Right lobe of liver (tissue), 4 donors: ENCODE measurements around the gene WRNIP1.

Source experiments
- POLR2A ChIP-seq: fragments of 450-650 bp; IDR thresholded peaks from one replicate; pipeline ENCODE4 v1.6.1; 2017; ENCODE audit warnings: antibody characterized with exemption, mild to moderate bottlenecking
- TF ChIP-seq, protein P1 (sequence below), 4 donors: fragments of 200-600 bp in 3 of 4; fragments of 450-650 bp in 1 of 4; IDR thresholded peaks; one replicate each; pipeline versions ENCODE4 v1.5.1 to v1.8.0; 2016 to 2022; ENCODE audit warnings: antibody characterized with exemption in 4 of 4, mild to moderate bottlenecking in 2 of 4
- donor health status: DM: no; HTN: no; CAD: no.
- donor health status: DM: no; HTN: no; CAD: no.
- donor health status: DM: no; HTN: yes; CAD: no.

DNA sequence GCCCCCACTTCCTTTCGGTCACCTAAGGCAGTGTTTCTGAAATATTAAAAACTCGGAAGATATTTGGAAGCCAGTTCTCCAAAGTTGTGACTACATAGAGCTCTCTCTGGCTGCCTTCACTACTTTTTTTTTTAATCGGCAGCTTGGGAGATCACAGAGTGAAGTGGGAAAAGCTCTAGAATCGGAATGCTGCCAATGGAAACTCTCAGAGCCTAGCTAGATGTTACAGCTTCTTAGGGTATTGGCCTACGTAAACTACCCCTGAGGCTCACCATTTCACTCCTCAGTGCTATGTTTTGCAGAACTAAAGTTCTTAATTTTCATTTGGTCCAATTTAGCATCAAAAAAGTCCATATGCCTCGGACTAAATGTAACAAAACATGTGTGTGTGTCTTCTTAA lies 61.9 kb downstream of the WRNIP1 start:
- TF ChIP-seq, protein P1, sequence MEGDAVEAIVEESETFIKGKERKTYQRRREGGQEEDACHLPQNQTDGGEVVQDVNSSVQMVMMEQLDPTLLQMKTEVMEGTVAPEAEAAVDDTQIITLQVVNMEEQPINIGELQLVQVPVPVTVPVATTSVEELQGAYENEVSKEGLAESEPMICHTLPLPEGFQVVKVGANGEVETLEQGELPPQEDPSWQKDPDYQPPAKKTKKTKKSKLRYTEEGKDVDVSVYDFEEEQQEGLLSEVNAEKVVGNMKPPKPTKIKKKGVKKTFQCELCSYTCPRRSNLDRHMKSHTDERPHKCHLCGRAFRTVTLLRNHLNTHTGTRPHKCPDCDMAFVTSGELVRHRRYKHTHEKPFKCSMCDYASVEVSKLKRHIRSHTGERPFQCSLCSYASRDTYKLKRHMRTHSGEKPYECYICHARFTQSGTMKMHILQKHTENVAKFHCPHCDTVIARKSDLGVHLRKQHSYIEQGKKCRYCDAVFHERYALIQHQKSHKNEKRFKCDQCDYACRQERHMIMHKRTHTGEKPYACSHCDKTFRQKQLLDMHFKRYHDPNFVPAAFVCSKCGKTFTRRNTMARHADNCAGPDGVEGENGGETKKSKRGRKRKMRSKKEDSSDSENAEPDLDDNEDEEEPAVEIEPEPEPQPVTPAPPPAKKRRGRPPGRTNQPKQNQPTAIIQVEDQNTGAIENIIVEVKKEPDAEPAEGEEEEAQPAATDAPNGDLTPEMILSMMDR (IDR thresholded peaks at IDR 0.05), result no peak
- no peak for TF ChIP-seq POLR2A
